GM18858 (cell line): ENCODE measurements around the gene CTNNA2.

Source experiments
- ATAC-seq: cut with Tn5 transposase; IDR thresholded peaks from one replicate; pipeline ENCODE4 v1.9.1; 2021; ENCODE audit not compliant: unreplicated experiment

Gene CTNNA2

DNA sequence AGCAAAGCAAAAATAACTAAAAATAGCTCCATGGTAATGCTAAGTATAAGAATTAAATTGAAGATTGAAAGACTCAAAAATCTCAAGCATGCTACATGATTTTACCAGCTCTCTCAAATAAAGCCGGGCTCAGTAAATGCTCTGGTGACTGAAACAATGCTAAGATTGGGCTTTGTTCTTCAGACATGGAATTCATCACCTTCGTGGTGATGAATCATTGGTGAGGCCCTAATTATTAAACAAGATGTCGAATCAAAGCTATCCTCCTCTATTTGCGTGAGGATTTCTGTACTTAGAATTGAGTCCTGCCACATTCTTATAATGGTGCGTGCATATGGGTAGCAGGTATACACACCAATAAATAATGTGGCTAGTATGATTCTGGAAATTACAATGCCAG, 850.5 kb downstream of the CTNNA2 start:
- no peak for ATAC-seq

DNA sequence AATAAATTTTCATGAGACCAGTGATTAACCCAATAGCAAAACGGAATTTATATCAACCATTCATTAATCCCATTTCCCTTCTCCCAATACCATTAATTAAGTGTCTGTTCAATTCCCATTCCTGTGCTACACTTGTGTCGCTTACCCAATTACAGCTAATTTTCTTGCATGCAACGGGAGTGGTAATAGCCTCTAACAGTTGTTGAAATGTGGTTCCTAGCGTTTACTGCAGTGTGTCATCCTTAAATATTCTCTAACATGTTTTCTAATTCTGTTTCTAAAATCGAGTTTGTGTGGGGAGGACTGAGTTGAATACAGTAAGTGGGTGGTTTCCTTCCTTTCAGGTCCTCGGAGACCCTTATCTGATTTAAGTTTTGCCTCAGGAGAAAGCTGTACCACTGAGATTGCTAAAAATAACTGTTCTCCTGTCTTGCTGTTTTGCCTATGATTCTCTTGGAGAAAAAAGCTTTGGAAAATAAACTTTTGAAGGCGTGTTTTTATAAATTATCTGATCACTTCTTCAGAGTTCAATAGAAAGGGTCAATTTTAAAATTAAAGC, 851.0 kb downstream of the CTNNA2 start:
- no peak for ATAC-seq

DNA sequence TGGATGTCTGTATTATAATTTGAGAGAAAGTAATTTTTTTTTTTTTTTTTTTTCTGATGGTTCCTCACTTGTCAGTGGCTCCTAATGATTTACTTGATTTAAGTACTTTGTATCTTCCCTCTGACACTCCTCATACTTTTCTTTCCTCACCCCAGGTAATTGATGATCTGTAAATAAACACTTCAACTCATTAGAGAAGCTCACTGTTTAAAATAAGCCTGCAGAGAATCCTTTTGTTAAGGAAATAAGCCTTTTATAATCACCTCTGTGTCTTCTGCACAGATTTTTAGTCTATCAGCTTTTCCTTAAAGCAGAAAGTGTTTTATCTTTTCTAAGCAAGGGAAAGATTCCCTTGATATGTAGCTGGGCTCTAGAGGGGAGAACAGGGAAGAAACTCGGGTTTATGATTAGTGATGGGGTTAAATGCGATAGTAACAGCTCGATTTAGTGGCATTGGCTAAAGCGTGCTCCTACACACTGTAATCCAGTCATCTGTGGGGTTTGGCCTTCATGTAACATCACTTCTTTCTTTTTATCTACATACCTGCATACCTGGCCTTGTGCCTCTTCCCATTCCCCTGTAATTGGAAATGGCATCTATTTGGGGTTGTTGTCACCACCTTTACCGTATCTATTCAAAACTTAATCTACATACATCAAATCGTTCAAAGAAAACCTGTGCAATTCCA, 851.8 kb downstream of the CTNNA2 start:
- ATAC-seq, result no peak

DNA sequence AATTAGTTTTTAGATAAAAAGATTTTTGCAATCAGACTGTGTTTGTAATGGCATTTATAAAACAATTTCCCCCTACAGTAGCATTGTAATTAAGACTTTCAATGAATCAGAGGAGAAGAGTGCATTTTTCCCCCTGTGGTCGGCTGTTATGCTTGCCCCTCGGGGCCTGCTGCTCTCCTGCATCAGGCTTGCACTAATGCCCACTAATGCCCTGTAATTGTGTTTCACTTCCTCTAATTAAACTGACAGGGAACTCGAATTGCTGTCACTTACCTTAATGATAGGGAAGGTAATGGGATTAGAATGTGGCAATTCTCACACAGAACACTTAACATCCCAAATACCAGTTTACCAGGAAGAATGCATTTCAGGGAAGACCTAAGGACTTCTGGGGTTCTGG, 852.9 kb downstream of the CTNNA2 start:
- ATAC-seq, result no peak

DNA sequence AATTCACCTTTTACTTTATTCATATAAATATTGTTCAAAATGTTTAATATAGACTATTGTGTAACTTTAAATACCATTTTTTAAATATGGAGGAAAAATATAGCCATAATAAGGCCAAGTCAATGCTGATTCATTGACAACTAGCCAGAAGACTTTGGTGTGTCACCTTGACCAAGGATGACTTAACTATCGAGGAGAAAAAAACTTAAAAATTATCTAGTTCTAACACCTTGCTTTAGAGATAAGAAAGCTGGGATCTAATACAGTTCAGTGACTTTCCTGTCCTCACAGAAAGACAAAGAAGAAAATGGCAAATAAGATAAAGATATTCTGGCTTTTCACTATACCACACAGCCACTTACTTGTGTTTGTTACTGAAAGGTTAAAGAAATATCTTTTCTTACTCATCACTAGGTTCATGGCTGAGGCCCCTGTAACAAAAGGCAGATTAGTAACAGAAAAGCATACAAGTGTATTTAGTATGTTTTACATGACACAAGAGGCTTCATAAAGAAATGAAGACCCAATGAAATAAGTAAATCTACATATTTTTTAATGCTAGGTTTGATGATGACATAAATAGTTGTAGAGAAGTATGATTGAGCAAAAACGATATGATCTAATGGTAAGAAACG, 857.6 kb downstream of the CTNNA2 start:
- ATAC-seq, result no peak

DNA sequence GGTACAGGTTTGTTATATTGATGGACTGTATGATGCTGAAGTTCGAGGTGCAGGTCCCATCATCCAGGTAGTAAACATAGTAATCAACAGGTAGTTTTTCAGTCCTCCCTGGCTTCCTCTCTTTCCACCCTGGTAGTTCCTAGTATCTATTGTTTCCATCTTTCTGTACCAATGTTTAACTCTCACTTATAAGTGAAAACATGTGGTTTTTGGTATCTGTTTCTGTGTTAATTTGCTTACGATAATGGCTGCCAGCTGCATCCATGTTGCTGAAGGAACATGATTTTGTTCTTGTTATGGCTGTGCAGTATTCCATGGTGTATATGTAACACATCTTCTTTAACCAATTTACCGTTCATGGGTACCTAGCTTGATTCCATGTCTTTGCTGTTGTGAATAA, 861.3 kb downstream of the CTNNA2 start:
- ATAC-seq, result no peak

DNA sequence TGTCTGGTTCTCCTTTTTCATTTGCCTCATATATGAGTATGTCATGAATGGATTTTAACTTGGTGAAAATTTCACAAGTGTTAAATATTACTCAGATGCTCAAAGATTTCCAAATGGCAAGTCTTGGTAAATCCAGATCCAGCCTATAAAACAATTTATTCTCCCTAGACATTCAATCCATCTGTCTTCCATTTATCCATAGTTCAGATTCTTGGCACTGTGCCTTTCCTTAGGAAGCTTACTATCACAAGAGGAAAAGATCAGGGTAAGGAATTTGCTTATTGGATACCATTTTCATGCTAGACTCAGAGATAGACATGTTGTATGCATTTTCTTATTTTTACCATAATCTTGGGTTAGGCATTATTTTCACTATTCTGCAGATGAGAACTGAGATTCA, 864.2 kb downstream of the CTNNA2 start:
- ATAC-seq, result no peak

DNA sequence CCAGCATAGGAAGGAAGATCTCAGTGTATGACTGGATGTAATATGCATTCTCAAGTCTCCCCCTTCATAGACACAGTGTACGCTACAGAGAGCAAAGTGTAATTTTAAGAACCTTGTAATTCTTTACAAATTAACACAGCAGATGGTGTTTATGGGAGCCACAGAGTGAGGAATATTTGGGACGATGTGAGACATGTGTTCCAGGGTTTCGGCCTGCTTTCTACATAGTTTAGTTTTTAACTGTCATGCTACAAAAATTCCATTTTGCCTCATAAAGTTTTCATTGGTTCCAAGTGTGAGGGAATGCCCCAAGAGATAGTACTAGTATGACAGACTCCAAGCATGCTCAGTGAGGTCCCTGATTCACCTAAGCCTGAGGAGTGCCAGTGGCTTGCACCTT, 867.9 kb downstream of the CTNNA2 start:
- no peak for ATAC-seq

DNA sequence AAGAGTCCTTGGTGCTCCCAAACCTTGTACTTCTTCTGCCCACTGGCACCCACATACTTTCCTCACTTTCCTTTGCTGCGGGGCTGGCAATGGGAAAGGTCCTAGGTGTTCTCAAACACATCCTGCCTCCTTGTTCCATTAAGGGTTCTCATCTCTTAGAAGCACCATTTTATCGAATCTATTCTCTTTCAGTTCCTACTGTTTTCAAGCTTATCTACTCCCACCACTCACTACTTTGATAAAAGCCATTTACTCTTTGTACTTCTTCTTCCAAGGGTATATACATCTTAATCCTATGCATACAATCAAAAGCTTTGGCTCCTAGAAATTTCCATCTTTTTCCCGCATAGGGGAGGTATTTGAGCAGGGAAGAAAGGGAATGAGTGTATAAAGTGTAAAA, 868.8 kb downstream of the CTNNA2 start:
- no peak for ATAC-seq

DNA sequence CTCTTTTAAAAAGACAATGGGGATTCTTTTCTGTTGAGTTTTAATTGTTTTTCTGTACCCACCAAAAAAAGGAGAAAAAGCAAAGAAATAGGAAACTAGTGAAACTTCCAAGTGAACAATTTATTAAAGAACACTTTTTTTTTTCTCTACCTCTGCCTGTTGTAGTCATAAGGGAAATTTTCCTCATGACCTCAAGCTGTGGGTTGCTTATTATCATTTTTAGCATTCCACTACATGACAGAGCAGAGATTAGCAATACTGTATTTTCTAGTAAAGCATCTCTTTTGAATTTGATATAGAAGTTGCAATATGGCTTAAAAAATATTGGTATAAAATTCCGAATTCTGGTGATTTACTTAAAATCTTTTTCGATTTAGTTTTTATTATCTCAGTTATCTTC, 879.6 kb downstream of the CTNNA2 start:
- ATAC-seq, result no peak

DNA sequence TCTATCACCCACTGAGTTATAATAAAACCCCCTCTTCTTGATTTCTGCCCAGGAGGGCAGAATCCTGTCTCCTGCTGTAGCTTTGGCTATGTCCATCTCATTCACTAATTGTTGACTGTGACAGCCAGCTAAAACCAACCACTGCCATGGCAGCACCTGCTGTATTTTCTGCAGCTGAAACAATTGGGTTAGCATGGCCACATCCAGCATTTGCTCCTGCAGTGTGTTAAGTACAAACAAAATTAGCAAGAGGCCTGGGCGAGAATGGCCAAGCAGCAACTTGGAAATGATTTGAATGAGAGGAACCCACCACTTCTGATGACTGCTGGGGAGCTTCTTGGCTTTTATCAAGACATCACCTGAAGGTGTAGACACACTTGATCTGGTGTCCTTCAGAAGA, 881.1 kb downstream of the CTNNA2 start:
- no peak for ATAC-seq

DNA sequence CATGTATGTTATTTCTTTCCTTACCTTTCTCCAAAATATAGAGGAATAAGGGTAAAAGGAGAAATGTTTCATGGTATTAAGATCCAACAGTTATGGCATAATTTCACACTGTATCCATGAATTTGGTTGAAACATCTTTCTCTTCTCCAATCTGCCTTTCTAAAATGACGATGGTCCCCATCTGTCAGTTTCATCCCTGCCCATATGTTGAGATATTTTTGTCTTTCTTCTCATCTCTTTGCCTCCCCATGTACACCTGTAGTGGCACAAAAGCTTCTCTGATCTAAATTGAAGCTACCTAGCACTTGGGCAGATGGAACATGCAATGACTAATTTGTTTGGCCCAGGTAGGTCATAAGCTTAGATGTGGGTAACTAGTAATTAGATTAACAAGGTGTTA, 882.4 kb downstream of the CTNNA2 start:
- ATAC-seq, result no peak

DNA sequence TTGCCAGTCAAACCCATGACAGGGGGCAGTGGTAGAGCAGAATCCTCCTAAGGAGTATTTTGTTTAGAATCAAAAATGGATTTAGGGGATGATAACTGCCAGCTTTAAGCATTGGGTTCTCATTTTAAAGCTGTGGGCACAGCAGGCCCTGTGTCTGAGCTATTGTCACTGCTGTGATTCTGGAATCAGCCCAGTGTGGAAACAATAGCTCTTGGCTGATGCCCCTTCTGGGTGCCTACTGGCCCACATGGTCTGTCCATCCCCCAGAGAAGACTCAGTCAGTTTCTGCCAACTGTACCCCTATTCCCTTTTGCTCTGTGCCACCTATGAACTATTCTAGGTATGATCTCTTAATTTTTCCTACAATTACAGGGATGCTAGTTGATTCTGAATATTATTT, 883.4 kb downstream of the CTNNA2 start:
- no peak for ATAC-seq

DNA sequence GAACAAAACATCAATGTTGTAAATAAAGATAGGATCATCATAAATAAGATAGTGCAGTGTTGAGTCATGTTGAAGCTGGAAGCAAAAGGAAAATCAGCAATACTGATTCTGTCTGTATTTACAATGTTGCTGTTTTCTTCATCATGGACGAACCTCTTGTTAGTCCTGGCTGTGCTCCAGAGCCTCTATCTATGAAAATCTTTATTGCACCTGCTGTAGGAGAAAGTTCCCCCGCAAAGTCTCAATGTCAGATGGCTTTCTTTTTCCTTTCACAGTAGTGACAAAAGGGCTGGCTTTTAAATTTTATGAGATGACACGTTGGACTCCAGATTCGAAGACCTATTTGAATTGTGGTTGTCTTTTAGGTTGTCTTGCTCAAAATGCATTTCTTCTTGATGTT, 890.2 kb downstream of the CTNNA2 start:
- no peak for ATAC-seq

DNA sequence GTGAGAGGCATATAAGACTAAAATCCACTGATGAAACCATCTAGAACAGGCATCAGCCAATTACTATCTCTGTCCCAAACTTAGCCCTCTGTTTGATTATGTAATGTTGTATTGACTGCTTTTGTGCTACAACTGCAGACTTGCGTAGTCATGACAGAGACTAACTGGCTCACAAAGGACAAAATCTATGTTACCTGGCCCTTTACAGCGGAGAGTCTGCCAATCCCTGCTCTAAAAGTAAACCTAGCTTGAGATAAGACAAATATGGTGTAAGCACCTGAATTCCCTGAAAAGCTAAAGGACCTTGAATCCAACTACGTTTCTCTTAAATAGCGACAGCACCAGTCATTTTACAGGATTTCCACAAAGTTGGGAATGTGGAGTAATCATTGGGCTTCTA, 894.5 kb downstream of the CTNNA2 start:
- ATAC-seq, result no peak

DNA sequence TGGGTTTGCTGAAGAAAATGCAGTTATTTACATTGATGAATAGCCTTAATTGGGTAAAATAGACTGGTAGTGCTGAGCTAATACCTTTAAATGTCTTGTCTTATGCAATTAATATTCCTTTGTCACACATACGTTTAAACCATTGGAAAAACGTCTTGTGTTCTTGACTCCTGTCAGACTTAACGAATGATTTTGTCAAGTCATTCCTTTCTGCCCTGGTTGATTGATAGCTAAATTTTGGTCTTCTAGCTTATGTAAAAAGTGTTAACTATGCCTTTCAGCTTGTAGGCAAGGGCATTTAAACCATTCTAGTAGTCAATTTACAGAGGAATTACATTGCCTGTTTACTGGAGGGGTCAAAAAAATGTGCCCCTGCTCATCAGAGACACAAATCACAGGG, 897.5 kb downstream of the CTNNA2 start:
- ATAC-seq, result no peak

DNA sequence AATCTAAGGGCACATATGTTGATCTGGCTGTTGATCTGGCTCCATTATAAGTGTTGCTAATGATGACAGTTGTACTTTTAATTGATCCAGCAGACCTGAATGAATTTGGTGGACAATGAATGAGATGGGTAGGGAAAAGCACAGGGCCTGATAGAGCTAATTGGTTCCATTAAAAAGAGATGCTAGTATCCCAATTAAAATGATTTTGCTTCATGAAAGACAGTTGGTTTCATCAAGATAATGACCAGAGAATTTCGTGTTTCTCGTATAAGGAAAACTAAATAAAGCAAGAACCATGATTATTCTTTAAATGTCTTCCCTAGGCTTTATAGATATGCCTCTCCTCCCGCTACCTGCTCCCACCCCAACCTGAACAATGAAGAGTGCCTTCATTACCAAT, 900.3 kb downstream of the CTNNA2 start:
- no peak for ATAC-seq

DNA sequence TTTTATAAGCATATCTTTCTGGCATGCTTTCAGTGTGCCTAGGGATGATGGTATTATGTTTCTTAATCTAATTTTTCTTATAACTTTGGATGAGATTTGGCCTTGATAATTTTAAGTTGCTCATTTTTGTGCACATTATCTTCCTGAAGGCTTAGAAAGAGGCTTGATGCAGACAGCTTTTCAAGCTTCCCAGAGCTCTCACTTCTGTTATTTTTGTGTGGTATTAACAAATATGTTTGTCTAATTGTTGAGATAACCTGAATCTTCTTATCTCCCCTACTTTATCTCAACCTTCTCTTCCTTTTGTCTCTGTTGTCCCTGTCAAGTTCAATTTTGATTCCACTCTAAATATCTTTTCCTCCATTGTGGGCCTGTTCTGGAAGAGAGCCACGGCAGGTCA, 904.9 kb downstream of the CTNNA2 start:
- no peak for ATAC-seq

DNA sequence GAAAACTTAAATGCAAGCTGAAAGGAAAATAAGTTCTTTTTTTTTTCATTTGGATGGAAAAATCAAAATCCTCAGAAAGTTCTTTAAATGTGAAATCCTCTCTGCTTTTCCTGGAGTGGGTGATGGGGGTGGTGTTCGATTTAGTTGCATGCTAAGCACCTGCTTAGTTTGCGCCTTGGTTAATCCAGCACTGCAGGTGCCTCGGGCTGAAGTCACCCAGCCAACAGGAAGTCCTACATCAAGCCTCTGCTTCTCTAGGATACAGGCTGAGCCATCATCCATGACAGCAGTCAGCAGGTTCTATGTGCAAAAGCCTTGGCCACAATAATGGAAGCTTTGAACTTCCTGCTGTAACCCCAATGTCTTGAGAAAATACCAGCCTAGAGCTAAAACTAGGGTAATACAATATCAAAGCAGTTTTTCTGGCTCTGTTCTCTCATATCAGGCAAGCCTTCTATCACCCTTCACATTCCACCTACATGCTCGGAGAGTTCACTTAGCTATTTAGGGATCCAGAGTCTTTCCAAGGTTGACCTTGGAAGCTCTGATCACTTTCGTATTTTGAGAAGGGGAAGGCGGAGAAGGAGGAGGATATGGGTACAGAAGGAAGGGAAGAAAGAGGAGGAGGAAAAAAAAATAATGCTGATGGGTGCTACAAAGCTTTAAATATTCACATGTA, 907.8 kb downstream of the CTNNA2 start:
- no peak for ATAC-seq

DNA sequence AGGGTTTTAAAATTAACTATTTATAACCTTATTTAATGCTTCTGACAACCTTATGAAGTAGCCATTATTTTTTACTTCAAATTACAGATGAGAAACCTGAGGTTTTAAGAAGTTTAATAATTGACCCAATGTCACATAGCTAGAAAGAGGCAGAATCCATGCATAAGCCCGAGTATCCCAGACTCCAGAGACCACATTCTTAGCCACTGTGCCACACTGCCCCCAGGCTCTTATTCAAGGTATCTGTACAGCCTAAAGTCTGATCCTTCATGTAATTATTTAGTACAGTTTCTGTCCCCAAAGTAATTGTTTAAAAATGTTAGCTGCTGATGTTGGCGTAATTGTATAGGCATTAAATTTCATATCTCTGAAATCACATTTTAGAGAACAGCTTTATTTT, 916.4 kb downstream of the CTNNA2 start:
- ATAC-seq, result no peak

DNA sequence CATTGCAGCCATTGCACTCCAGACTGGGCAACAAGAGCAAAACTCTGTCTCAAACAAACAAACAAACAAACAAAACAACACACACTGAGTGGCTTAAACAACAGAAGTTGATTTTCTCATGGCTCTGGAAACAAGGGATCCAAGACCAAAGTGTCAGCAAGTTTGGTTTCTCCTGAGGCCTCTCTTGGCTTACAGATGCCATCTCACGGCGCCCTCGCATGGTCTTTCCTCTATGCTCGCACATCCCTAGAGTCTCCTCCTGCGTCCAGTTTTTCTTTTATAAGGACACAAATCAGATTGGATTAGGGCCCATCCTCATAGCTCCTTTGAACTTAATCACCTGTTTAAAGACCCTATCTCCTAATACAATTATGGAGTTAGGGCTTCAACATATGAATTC, 925.1 kb downstream of the CTNNA2 start:
- no peak for ATAC-seq

DNA sequence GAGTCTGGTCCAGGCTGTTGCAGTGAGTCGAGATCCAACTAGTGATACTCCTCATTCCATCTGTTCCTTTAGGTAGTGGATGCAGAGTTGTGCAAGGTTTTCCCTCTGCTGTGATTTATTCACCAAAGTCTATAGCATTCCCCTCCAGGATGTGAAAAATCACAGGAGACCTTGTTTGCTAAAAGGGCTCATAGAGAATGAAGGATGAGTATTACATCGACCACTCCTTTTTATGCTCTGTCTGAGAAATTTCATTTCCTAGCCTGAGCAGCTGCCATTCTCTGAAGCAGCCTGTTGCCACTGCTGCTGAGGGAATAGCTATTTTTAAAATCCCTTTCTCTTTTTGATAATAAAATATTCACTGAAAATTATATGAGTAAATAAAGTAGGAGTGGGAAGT, 925.8 kb downstream of the CTNNA2 start:
- no peak for ATAC-seq
